Fibroblast of the aortic adventitia (primary cell): ENCODE results near the gene WNT8B. TPM values are rescaled to one million over a fixed set of nuclear protein-coding genes. Genes with fewer than 3 reads are reported as not detected.

Source experiments
- DNase-seq: peaks from one replicate; pipeline ENCODE4 v3.0.0-alpha.2; 2010; ENCODE audit warnings: low read depth
- H3K4me3 ChIP-seq: 2 replicates; pipeline ENCODE4 v1.5.1; 2011; ENCODE audit warnings: low read depth, mild to moderate bottlenecking, control low read depth, low read length, moderate library complexity
- total RNA-seq: library from RNA; depleted of rRNA; stranded (reverse); fragments of >200 nt; gene quantifications from 2 replicates; pipeline ENCODE4 v1.2.3, GENCODE V29; 2012; ENCODE audit warnings: low replicate concordance
- TF ChIP-seq, protein P1 (sequence below): IDR thresholded peaks from 2 replicates; pipeline ENCODE4 v1.5.1; 2011; ENCODE audit warnings: mild to moderate bottlenecking, low read length, control low read depth, inconsistent platforms; ENCODE audit not compliant: insufficient read depth

Gene WNT8B
- total RNA-seq, 1 donor, result not detected

DNA sequence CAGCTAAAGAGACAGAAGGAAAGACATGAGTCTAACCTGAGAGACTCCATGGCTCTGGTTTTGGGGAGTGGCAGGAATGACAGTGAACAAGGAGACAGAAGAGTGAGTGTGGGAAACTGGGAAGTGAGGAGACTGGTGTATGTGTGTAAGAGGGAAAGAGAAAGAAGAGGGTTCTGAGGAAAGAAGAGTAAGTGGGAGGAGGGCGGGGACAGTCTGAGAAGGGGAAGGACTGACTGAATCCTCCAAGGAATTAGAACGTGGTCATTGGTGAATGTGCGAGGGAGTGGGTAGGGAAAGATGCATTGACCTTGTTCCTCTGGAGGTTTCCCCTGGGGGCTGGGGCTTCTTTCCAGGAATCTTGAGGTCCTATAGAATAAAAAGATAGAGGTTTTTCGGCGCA is 26.6 kb downstream of the WNT8B start:
- H3K4me3 ChIP-seq, result no peak overlapping the region
- TF ChIP-seq, protein P1, sequence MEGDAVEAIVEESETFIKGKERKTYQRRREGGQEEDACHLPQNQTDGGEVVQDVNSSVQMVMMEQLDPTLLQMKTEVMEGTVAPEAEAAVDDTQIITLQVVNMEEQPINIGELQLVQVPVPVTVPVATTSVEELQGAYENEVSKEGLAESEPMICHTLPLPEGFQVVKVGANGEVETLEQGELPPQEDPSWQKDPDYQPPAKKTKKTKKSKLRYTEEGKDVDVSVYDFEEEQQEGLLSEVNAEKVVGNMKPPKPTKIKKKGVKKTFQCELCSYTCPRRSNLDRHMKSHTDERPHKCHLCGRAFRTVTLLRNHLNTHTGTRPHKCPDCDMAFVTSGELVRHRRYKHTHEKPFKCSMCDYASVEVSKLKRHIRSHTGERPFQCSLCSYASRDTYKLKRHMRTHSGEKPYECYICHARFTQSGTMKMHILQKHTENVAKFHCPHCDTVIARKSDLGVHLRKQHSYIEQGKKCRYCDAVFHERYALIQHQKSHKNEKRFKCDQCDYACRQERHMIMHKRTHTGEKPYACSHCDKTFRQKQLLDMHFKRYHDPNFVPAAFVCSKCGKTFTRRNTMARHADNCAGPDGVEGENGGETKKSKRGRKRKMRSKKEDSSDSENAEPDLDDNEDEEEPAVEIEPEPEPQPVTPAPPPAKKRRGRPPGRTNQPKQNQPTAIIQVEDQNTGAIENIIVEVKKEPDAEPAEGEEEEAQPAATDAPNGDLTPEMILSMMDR, result no peak
- DNase-seq, result no peak

DNA sequence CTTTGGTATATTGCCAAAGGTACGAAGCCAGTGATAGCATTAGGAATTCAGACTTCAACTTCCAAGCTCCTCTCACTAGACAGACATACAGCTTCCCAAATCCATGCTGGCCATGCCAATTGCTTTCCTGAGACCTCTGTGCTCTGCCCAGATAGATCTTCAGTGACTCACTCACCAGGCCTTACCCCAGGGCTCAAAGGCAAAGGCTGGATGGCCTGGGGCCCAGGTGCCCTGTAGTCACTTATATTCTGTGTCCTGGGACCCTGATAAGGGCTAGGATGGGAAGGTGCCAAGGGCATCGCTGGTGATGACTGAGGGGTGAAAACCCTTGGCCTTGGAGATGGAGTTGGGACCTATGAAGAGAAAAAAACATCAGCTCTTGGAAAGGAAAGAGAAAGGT is 27.7 kb downstream of the WNT8B start:
- TF ChIP-seq, protein P1, result no peak
- no peak overlapping the region for H3K4me3 ChIP-seq
- DNase-seq, result no peak

DNA sequence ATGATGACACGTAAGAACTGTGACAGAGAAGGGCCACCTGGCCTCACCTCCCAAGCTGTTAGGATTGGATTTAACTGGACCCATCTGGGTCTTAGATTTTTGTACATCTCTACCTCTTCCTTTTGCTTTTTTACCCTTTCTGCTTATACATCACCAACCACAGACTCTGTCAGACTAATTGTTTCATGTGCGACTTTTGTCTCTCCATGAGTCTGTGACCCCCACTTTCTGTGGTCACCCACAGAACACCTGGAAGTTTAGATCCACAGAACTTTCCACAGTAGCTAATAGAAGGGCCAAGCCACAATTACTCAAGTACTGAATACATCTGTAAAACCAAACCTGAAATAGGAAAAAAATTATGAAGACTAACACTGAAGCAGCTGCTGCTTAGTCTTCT is 33.8 kb downstream of the WNT8B start:
- no peak overlapping the region for H3K4me3 ChIP-seq
- TF ChIP-seq, protein P1, result no peak
- DNase-seq, result no peak

DNA sequence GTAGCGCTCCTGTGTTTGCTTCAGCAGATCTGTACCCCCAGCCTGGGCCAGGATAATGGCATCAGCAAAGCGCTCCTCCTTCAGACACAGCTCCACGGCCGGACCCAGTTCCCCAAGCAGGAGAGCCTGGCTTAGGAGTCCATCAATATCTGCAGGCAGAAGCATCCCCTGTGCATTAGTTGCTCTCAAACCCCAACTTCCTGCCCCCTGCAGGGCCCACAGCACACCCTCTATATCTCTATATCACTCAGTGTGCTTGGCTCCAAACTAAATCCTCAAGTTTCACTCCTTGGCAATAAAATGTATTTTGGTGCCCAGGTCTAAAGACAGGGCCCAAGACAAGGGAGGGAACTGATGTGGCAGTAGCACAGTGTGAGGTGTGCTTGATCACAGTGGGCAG is 35.2 kb downstream of the WNT8B start:
- no peak overlapping the region for H3K4me3 ChIP-seq
- TF ChIP-seq, protein P1, result no peak
- no peak for DNase-seq

DNA sequence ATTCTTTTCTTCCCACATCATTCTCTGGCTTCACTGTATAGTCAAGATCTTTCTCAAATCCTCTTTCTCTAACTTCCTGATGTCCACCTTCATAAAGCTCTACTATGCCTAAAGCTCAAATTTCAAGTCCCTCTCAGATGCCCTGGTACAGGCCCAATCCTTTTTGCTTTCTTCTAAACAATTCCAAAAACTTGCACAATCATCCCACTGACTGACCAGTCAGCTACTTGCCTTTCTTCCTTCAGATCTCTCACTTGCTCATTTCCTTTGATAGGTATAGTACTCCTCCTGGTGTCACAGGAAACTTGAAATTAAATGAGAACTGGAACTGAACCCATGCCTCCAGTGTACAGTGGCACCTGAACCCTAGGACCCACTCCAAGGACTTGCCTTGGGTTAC is 38.6 kb downstream of the WNT8B start:
- no peak overlapping the region for H3K4me3 ChIP-seq
- TF ChIP-seq, protein P1, result no peak
- DNase-seq, result peak; percentile 41

DNA sequence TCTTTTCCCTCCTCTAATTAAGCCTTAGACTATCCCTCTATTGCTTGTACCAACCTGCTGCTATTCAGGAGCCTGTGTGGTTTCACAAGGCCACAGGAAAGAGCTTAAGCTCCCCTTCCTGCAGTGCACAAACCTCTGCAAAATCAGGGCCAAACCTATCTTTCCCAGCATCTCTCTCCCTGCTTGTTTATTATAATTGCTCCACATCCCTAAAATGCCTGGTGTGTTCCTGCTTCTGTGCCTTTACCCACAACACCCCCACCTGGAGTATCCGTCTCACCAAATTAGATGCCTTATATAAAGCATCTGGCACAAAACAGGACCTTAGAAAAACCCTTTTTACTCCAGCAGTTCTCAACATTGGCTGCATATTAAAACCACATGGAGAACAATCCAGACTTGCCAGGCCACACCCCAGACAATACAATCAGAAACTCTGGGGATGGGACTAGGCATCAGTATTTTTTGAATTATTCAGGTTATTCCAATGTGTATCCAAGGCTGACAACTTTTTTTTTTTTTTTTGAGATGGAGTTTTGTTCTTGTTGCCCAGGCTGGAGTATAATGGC is 40.2 kb downstream of the WNT8B start:
- peak; percentile 49 for DNase-seq
- H3K4me3 ChIP-seq, result no peak overlapping the region
- TF ChIP-seq, protein P1, result no peak

DNA sequence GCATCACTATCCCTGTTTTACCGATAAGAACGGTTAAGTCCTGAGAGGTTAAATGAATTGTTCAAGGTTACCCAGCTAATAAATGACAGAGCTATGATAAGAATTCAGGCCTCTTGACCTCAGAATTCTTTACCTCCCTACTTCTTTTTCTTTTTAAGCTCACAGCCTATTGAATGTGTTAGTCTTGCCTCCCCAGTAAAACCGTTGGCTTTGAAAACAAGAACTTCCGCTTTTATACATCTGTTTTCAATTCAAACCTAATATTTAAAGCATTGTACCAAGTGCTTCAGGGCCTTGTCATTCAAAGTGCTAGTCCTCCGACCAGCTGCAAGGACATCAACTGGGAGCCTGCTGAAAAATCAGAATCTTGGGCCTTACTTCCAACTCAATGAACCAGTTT is 41.3 kb downstream of the WNT8B start:
- TF ChIP-seq, protein P1, result no peak
- H3K4me3 ChIP-seq, result no peak overlapping the region
- peak; percentile 56 for DNase-seq
